HG02943 (cell line): ENCODE data around the gene CCT6A.
"Not testable (repeated sequence)": the region's sequence is repeated elsewhere in the genome, so short reads cannot be mapped to it uniquely, and the experiment has no call there.

Experiments
- ATAC-seq: cut with Tn5 transposase; IDR thresholded peaks from one replicate; pipeline ENCODE4 v1.9.1; 2021; ENCODE audit warnings: mild to moderate bottlenecking, low read depth, moderate library complexity; ENCODE audit not compliant: unreplicated experiment

CCT6A gene

GRCh38 chr7:56048763-56049162, 2.8 kb upstream of the CCT6A start:
- ATAC-seq: not testable (repeated sequence)

DNA sequence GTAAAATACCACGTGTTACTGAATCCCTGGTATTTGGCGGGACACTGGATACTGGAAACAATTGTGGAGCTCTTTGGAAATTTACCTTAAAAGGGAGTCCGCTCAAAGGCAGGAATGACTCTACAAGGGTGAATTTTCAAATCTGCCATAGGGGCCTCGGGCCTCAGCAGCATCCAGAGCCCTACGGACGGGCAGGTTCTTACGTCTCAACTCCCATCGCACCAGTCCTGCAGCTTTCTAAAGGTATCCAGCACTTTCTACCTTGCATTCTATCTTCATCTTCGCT, 569 bp upstream of the CCT6A start:
- ATAC-seq: no peak

DNA sequence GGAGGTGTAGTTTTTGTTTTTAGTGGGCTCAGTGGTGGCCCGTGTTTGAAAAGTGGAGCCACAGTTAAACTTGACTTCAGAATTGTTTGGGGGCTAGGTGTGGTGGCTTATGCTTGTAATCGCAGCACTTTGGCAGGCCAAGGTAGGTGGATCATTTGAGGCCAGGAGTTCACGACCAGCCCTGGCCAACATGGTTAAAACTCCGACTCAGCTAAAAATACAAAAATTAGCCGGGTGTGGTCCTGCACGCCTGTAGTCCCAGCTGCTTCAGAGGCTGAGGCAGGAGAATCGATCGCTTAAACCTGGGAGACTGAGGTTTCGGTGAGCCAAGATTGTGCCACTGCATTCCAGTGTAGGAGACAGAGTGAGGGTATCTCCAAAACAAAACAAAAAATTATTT, 1.8 kb downstream of the CCT6A start:
- ATAC-seq: no peak

- ATAC-seq: no peak
Measured at GRCh38 chr7:56053993-56054392, 2.4 kb downstream of the CCT6A start.

DNA sequence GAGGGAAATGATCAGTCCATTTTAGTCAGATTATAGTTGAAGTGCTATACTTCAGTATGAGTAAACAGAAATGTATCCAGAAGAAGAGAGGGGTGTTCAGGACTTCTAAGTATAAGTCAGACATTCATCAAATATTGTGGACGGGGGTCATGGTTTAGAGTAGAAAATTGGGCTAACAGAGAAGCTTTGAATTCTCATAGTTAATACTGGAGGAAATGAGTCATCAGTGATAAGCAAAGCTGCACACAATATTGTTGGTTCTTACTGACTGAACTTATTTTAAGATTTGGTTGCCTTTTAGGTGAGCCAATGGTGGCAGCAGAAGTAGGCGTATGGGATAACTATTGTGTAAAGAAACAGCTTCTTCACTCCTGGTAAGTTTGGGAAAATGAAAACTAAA, 10.8 kb downstream of the CCT6A start:
- ATAC-seq: no peak

- ATAC-seq: no peak
Measured at GRCh38 chr7:56063500-56063881, 11.9 kb downstream of the CCT6A start.

- peak; percentile 86 for ATAC-seq
Measured at GRCh38 chr7:56063882-56064625, 12.5 kb downstream of the CCT6A start, which contains the start of gene SUMF2. Gene SUMF2 (plus strand): TSS chr7:56064286. CDS start chr7:56064312, 26 bp downstream.

- not testable (repeated sequence) for ATAC-seq
Measured at GRCh38 chr7:56066376-56066775, 14.8 kb downstream of the CCT6A start.

GRCh38 chr7:56074371-56074791, 22.8 kb downstream of the CCT6A start:
- peak; percentile 94 for ATAC-seq

GRCh38 chr7:56077681-56078080, 26.1 kb downstream of the CCT6A start:
- ATAC-seq: no peak

DNA sequence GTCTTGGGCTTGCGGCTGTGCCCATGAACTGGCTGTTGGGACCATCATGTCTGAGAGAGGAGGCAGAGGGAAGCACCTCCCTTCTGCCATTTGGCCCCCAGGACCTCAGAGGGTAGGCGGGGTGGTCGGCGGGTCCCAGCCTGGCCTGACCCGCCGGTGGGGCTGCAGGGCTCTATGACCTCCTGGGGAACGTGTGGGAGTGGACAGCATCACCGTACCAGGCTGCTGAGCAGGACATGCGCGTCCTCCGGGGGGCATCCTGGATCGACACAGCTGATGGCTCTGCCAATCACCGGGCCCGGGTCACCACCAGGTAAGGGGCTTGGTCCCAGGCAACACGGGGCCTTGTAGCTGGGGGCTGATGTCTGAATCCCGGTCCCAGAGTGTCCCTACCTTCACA, 26.6 kb downstream of the CCT6A start:
- no peak for ATAC-seq

DNA sequence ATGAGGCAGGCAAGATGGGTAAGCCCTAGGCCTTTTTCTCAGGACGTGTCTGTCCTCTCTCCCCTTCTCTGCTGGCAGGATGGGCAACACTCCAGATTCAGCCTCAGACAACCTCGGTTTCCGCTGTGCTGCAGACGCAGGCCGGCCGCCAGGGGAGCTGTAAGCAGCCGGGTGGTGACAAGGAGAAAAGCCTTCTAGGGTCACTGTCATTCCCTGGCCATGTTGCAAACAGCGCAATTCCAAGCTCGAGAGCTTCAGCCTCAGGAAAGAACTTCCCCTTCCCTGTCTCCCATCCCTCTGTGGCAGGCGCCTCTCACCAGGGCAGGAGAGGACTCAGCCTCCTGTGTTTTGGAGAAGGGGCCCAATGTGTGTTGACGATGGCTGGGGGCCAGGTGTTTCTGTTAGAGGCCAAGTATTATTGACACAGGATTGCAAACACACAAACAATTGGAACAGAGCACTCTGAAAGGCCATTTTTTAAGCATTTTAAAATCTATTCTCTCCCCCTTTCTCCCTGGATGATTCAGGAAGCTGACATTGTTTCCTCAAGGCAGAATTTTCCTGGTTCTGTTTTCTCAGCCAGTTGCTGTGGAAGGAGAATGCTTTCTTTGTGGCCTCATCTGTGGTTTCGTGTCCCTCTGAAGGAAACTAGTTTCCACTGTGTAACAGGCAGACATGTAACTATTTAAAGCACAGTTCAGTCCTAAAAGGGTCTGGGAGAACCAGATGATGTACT, 28.1 kb downstream of the CCT6A start:
- ATAC-seq: no peak

DNA sequence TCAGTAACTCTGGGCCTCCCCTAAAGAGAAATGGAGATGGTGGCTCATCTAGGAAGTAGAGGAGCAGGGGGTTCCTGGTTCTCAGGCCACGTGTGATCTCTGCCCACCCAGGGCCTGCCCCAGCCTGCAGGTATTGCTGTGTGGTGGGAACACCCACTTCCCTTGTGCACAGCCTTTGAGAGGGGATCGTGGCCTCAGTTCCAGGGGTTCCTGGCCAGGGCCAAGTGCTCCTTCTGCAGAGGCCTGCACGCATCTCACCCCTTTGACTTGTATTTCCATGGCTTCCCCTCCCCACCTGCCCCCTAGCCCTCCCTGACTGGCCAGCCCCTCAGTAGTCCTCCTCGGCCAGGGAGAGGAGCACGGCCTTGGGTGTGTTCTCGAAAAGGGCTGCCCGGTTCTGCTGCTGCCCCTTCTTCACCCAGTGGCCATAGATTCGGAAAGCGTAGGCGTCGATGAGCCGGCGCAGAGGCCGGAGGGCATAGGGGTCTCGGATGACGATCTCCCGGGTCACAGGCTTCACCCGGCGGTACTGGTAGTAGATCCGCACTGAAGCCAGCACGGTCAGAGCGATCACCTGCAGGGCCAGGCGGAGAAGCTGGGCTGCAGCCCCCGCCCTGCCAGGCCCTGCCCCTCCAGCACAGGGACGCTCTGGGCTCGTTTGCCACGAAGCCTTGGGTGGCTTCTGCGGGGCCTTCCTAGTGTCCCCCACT, 29.3 kb downstream of the CCT6A start:
- ATAC-seq: not testable (repeated sequence)

- no peak for ATAC-seq
Measured at GRCh38 chr7:56081626-56082340, 30.2 kb downstream of the CCT6A start.

GRCh38 chr7:56083150-56083785, 31.7 kb downstream of the CCT6A start:
- no peak for ATAC-seq

GRCh38 chr7:56086761-56087160, 35.2 kb downstream of the CCT6A start:
- no peak for ATAC-seq

- no peak for ATAC-seq
Measured at GRCh38 chr7:56087445-56087844, 35.9 kb downstream of the CCT6A start.

- ATAC-seq: no peak
Measured at GRCh38 chr7:56091591-56091990, 40.0 kb downstream of the CCT6A start.

DNA sequence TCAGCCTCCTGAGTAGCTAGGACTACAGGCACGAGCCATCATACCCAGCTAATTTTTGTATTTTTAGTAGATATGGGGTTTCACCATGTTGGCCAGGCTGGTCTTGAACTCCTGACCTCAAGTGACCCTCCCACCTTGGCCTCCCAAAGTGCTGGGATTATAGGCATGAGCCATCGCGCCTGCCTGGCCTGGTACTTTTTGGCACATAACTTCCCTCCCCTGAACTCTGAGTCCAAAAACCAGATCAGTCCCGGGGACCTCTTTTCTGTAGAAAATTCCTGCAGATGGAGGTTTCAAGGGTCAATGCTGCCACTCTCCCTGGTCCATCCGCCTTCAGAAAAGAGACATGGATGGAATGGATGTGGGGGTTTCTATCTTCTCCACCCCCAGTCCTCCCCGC, 40.8 kb downstream of the CCT6A start:
- ATAC-seq: not testable (repeated sequence)

DNA sequence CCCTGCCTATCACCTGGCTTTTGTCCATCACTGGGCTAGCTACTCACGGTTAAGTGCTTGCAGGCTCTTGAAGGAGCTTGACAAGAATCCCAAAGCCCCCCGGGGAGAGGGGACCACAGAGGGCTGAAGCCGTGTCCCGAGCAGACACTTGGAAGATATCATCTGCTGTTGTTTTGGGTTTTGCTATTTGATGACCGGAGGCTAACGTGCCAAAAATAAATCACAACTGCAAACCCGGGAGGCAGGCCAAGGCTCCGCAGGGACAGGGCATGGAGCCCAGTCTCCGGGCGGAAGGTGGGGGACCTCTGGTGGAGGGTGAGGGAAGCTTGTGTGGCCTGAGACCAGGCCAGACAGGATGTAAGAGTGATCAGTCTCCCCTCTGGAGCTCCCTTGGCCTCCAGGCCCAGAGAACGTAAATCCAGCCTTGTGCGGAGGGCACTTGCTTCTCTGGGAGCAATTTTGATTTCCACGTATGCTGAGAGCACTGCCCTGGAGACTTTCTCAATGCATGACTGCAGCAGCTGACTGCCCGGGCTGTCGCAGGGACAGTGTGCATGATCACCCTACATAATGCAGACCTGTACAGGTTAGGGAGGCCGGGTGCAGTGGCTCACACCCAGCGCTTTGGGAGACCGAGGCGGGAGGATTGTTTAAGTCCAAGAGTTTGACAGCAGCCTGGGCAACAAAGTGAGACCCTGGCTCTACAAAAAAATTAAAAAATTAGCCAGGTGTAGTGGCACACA, 41.4 kb downstream of the CCT6A start, which contains the start of gene PHKG1:
Gene PHKG1, minus strand, starts transcription at position 164 of the 743 bp plus-strand sequence. CDS start 4,011 bp downstream, outside the sequence.
- no peak for ATAC-seq
